Body of pancreas (tissue), 4 donors: ENCODE data around the gene DTNBP1.

Source experiments
- POLR2A ChIP-seq, 3 donors: fragments of 450-650 bp; IDR thresholded peaks; one replicate each; pipeline ENCODE4 v1.6.1; 2016; ENCODE audit warnings: antibody characterized with exemption in 3 of 3, mild to moderate bottlenecking in 2 of 3
- TF ChIP-seq, protein P1 (sequence below), 7 experiments: fragments of 450-650 bp in 4 of 7; fragments of 200-600 bp in 3 of 7; sonication (generic) in 3 of 7; IDR thresholded peaks; one replicate each; pipeline ENCODE4 v1.5.1; 2016 to 2019; ENCODE audit warnings: antibody characterized with exemption in 7 of 7

DNA sequence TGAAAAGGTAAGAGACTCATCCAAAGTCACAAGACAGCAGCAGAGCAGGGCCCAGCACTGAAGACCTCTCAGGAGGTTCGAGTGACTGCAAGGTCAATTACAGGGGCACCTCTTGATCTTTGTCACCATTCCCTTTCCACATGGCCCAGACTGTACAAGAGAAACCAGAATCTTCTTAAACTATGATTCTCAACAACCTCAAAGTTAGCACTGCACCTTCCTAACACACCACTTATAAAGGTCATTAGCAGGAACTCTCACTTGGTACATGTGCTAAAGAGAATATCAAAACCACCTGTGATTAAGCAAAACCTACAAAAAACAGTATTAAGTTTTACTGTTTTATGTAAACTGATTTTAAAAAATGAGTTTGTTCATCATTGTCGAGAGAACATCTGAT is 70.2 kb downstream of the DTNBP1 start:
- TF ChIP-seq, protein P1, sequence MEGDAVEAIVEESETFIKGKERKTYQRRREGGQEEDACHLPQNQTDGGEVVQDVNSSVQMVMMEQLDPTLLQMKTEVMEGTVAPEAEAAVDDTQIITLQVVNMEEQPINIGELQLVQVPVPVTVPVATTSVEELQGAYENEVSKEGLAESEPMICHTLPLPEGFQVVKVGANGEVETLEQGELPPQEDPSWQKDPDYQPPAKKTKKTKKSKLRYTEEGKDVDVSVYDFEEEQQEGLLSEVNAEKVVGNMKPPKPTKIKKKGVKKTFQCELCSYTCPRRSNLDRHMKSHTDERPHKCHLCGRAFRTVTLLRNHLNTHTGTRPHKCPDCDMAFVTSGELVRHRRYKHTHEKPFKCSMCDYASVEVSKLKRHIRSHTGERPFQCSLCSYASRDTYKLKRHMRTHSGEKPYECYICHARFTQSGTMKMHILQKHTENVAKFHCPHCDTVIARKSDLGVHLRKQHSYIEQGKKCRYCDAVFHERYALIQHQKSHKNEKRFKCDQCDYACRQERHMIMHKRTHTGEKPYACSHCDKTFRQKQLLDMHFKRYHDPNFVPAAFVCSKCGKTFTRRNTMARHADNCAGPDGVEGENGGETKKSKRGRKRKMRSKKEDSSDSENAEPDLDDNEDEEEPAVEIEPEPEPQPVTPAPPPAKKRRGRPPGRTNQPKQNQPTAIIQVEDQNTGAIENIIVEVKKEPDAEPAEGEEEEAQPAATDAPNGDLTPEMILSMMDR (IDR thresholded peaks at IDR 0.05), result no peak
- TF ChIP-seq POLR2A (IDR thresholded peaks at IDR 0.05), result no peak
